Measurements from ENCODE around the gene PCDHB4.
A peak's percentile ranks its signal among the peaks of the same experiment; 100 is the strongest.

- peak; percentile 83 for TF ChIP-seq CTCF (IDR thresholded peaks at IDR 0.05; ENCODE audit: low read length)
- no peak for TF ChIP-seq EZH2phosphoT487 (IDR thresholded peaks at IDR 0.05; ENCODE audit: low read length)
Measured at GRCh38 chr5:141172381-141173204, 51.0 kb downstream of the PCDHB4 start, which contains the start of gene PCDHB7.
